Keratinocyte (primary cell): ENCODE measurements around the gene RBFOX1.

ENCODE experiments used
- CTCF ChIP-seq, 3 experiments: IDR thresholded peaks in 1 of 3; conservative IDR thresholded peaks in 1 of 3; optimal IDR thresholded peaks in 1 of 3; 2 replicates in 2 of 3; 3 replicates in 1 of 3; pipeline versions ENCODE3 to v1.5.1; 2011; ENCODE audit warnings: low read length in 3 of 3, mild to moderate bottlenecking in 3 of 3, moderate library complexity in 2 of 3, control low read depth in 1 of 3, inconsistent platforms in 1 of 3; ENCODE audit not compliant: insufficient read depth in 2 of 3; ENCODE audit errors: extremely low read depth in 1 of 3
- EZH2 ChIP-seq: IDR thresholded peaks from one replicate; pipeline ENCODE4 v1.6.1; 2012; ENCODE audit warnings: inconsistent platforms, mild to moderate bottlenecking, low read length, moderate library complexity

DNA sequence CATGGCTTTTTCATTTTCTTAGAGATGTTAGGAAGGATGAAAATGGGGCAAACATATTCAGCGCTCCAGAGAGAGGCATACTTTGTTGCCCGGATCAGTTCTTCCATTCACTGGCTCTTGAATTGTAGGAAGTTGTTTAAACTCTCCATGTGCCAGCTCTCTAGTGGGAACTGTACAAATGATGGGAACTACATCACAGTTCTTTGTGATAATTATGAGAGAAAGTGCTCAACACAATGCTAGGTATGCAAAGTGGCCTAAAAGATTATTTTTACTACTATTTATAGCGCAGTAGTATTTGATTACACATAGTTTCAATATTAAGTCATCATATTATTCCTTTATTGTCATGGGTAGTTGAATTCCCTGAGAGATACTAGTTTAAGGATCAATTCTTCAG, 268.5 kb downstream of the RBFOX1 start:
- TF ChIP-seq CTCF (optimal IDR thresholded peaks at IDR 0.05 in 1 of 3, IDR thresholded peaks at IDR 0.05 in 1 of 3, conservative IDR thresholded peaks at IDR 0.05 in 1 of 3; ENCODE audit: extremely low read depth in 1 of 3, insufficient read depth in 2 of 3, low read length in 3 of 3) (no peak), EZH2 (no peak)
